Placental epithelial cell (primary cell): Measurements from ENCODE around the gene TGFBR3. TPM values are rescaled to one million over a fixed set of nuclear protein-coding genes. Genes with fewer than 3 reads are reported as not detected.

Source experiments
- small RNA-seq: library from RNA; depleted of rRNA; stranded (forward); fragments of <200 nt; gene quantifications from one replicate; pipeline ENCODE3, GENCODE V24; 2012
- total RNA-seq: library from RNA; depleted of rRNA; stranded (reverse); fragments of >200 nt; gene quantifications from 2 replicates; pipeline ENCODE4 v1.2.3, GENCODE V29; 2012

Gene TGFBR3
- total RNA-seq = 7.6 and 25.1 TPM in 2 replicates

GRCh38 chr1:91885716-91886506 lies at the start of gene TGFBR3:
Gene TGFBR3, minus strand, starts transcription at chr1:91886151. Its CDS starts 24,620 bp downstream, at chr1:91861531.

Small RNA genes within 50 kb of the gene (small RNA-seq; reads per million reads assigned to genes)
- not detected for gene RN7SL653P

Other genes starting within 250 kb of the TGFBR3 start
- gene BRDT, start 63.2 kb upstream of the TGFBR3 start, total RNA-seq = not detected in 2 replicates
- not detected in 2 replicates for gene EPHX4, start 143.8 kb upstream of the TGFBR3 start, total RNA-seq
- gene SETSIP, start 189.3 kb upstream of the TGFBR3 start, total RNA-seq = not detected in 2 replicates
- 3.3 and 4.3 TPM in 2 replicates for gene BTBD8, start 194.2 kb upstream of the TGFBR3 start, total RNA-seq